ENCODE data around the gene GAS2L3.
"Not testable (repeated sequence)": the region's sequence is repeated elsewhere in the genome, so short reads cannot be mapped to it uniquely, and the experiment has no call there.

GAS2L3 gene

GRCh38 chr12:100608776-100609175 is 35.3 kb downstream of the GAS2L3 start:
- Mint-ChIP-seq H3K27me3 (no peaks in the 10 kb centered on the region), H3K9me3 (ENCODE audit: low read depth) (peaks cover 4% of the 10 kb centered on the region), H3K4me1 (ENCODE audit: low read depth) (no peaks in the 10 kb centered on the region), H3K27ac (no peak overlapping the region), H3K4me3 (no peak overlapping the region), H3K36me3 (no peaks in the 10 kb centered on the region)

- Mint-ChIP-seq H3K27me3 (peaks cover 2% of the 10 kb centered on the region), H3K36me3 (no peaks in the 10 kb centered on the region), H3K27ac (no peak overlapping the region), H3K4me1 (ENCODE audit: low read depth) (no peaks in the 10 kb centered on the region), H3K9me3 (ENCODE audit: low read depth) (peaks cover 4% of the 10 kb centered on the region), H3K4me3 (no peak overlapping the region)
Measured at GRCh38 chr12:100610666-100611430, 37.4 kb downstream of the GAS2L3 start.

- Mint-ChIP-seq H3K36me3 (no peaks in the 10 kb centered on the region), H3K9me3 (ENCODE audit: low read depth) (no peaks in the 10 kb centered on the region), H3K27me3 (peaks cover 2% of the 10 kb centered on the region), H3K4me3 (no peak overlapping the region), H3K27ac (no peak overlapping the region), H3K4me1 (ENCODE audit: low read depth) (no peaks in the 10 kb centered on the region)
Measured at GRCh38 chr12:100612606-100613005, 39.1 kb downstream of the GAS2L3 start.

GRCh38 chr12:100624571-100624970 is 51.1 kb downstream of the GAS2L3 start:
- no peak overlapping the region for H3K4me3 Mint-ChIP-seq
- H3K36me3 Mint-ChIP-seq, result no peaks in the 10 kb centered on the region
- H3K4me1 Mint-ChIP-seq (ENCODE audit: low read depth), result no peaks in the 10 kb centered on the region
- no peaks in the 10 kb centered on the region for H3K9me3 Mint-ChIP-seq (ENCODE audit: low read depth)
- no peaks in the 10 kb centered on the region for H3K27me3 Mint-ChIP-seq
- H3K27ac Mint-ChIP-seq, result no peak overlapping the region

GRCh38 chr12:100632445-100632892 is 59.0 kb downstream of the GAS2L3 start:
- Mint-ChIP-seq H3K27ac (no peak overlapping the region), H3K27me3 (no peaks in the 10 kb centered on the region), H3K36me3 (no peaks in the 10 kb centered on the region), H3K9me3 (ENCODE audit: low read depth) (no peaks in the 10 kb centered on the region), H3K4me1 (ENCODE audit: low read depth) (no peaks in the 10 kb centered on the region), H3K4me3 (no peak overlapping the region)

- not testable (repeated sequence) for H3K36me3 Mint-ChIP-seq; H3K9me3 Mint-ChIP-seq (ENCODE audit: low read depth); H3K4me1 Mint-ChIP-seq (ENCODE audit: low read depth); H3K4me3 Mint-ChIP-seq; H3K27me3 Mint-ChIP-seq; H3K27ac Mint-ChIP-seq
Measured at GRCh38 chr12:100633082-100633785, 59.8 kb downstream of the GAS2L3 start.

- Mint-ChIP-seq H3K36me3 (no peaks in the 10 kb centered on the region), H3K4me3 (no peak overlapping the region), H3K9me3 (ENCODE audit: low read depth) (peaks cover 4% of the 10 kb centered on the region), H3K27ac (no peak overlapping the region), H3K4me1 (ENCODE audit: low read depth) (no peaks in the 10 kb centered on the region), H3K27me3 (no peaks in the 10 kb centered on the region)
Measured at GRCh38 chr12:100643246-100643645, 69.8 kb downstream of the GAS2L3 start.

GRCh38 chr12:100646896-100647295 is 73.4 kb downstream of the GAS2L3 start:
- no peaks in the 10 kb centered on the region for H3K4me1 Mint-ChIP-seq (ENCODE audit: low read depth)

GRCh38 chr12:100651108-100651507 is 77.6 kb downstream of the GAS2L3 start:
- no peaks in the 10 kb centered on the region for H3K9me3 Mint-ChIP-seq (ENCODE audit: low read depth)

More at GRCh38 chr12:100646896-100647295, 73.4 kb downstream of the GAS2L3 start:
- H3K27ac Mint-ChIP-seq, result no peak overlapping the region
- H3K36me3 Mint-ChIP-seq, result no peaks in the 10 kb centered on the region
- no peak overlapping the region for H3K4me3 Mint-ChIP-seq
- H3K27me3 Mint-ChIP-seq, result no peaks in the 10 kb centered on the region
- H3K9me3 Mint-ChIP-seq (ENCODE audit: low read depth), result no peaks in the 10 kb centered on the region

GRCh38 chr12:100651694-100652093 is 78.2 kb downstream of the GAS2L3 start:
- peaks cover 2% of the 10 kb centered on the region for H3K36me3 Mint-ChIP-seq
- H3K4me1 Mint-ChIP-seq (ENCODE audit: low read depth), result no peaks in the 10 kb centered on the region
- H3K4me3 Mint-ChIP-seq, result no peak overlapping the region
- peaks cover 9% of the 10 kb centered on the region for H3K27me3 Mint-ChIP-seq
- no peaks in the 10 kb centered on the region for H3K9me3 Mint-ChIP-seq (ENCODE audit: low read depth)
- H3K27ac Mint-ChIP-seq, result no peak overlapping the region

More at GRCh38 chr12:100651108-100651507, 77.6 kb downstream of the GAS2L3 start:
- Mint-ChIP-seq H3K4me1 (ENCODE audit: low read depth) (no peaks in the 10 kb centered on the region), H3K27me3 (peaks cover 9% of the 10 kb centered on the region), H3K4me3 (no peak overlapping the region), H3K27ac (no peak overlapping the region), H3K36me3 (peaks cover 2% of the 10 kb centered on the region)

- Mint-ChIP-seq H3K36me3 (peaks cover 2% of the 10 kb centered on the region), H3K4me3 (no peak overlapping the region)
Measured at GRCh38 chr12:100652488-100652887, 79.0 kb downstream of the GAS2L3 start.

GRCh38 chr12:100656141-100656540 is 82.7 kb downstream of the GAS2L3 start:
- Mint-ChIP-seq H3K4me1 (ENCODE audit: low read depth) (no peaks in the 10 kb centered on the region), H3K4me3 (no peak overlapping the region), H3K27ac (no peak overlapping the region), H3K9me3 (ENCODE audit: low read depth) (peaks cover 6% of the 10 kb centered on the region), H3K27me3 (peaks cover 11% of the 10 kb centered on the region), H3K36me3 (peaks cover 2% of the 10 kb centered on the region)

More at GRCh38 chr12:100652488-100652887, 79.0 kb downstream of the GAS2L3 start:
- Mint-ChIP-seq H3K4me1 (ENCODE audit: low read depth) (no peaks in the 10 kb centered on the region), H3K27ac (no peak overlapping the region), H3K27me3 (peaks cover 9% of the 10 kb centered on the region), H3K9me3 (ENCODE audit: low read depth) (peaks cover 3% of the 10 kb centered on the region)

- Mint-ChIP-seq H3K4me1 (ENCODE audit: low read depth) (no peaks in the 10 kb centered on the region), H3K36me3 (peaks cover 2% of the 10 kb centered on the region), H3K4me3 (no peak overlapping the region), H3K27me3 (peaks cover 11% of the 10 kb centered on the region), H3K9me3 (ENCODE audit: low read depth) (peaks cover 6% of the 10 kb centered on the region), H3K27ac (no peak overlapping the region)
Measured at GRCh38 chr12:100656856-100657255, 83.4 kb downstream of the GAS2L3 start.

- Mint-ChIP-seq H3K4me3 (no peak overlapping the region), H3K9me3 (ENCODE audit: low read depth) (peaks cover 6% of the 10 kb centered on the region), H3K27ac (no peak overlapping the region), H3K36me3 (no peaks in the 10 kb centered on the region), H3K4me1 (ENCODE audit: low read depth) (no peaks in the 10 kb centered on the region), H3K27me3 (peaks cover 3% of the 10 kb centered on the region)
Measured at GRCh38 chr12:100661300-100661951, 87.9 kb downstream of the GAS2L3 start.

- no peaks in the 10 kb centered on the region for H3K9me3 Mint-ChIP-seq (ENCODE audit: low read depth)
- H3K4me3 Mint-ChIP-seq, result no peak overlapping the region
- no peaks in the 10 kb centered on the region for H3K27me3 Mint-ChIP-seq
- H3K4me1 Mint-ChIP-seq (ENCODE audit: low read depth), result no peaks in the 10 kb centered on the region
- no peak overlapping the region for H3K27ac Mint-ChIP-seq
- no peaks in the 10 kb centered on the region for H3K36me3 Mint-ChIP-seq
Measured at GRCh38 chr12:100666588-100666987, 93.1 kb downstream of the GAS2L3 start.

All from activated naive CD8-positive, alpha-beta T cell (primary cell).